Body of pancreas (tissue), 4 donors: ENCODE data around the gene LRP1. TPM values are rescaled to one million over a fixed set of nuclear protein-coding genes. Genes with fewer than 3 reads are reported as not detected.

Experiments used
- ATAC-seq: fragments of 150-250 bp; one replicate; pipeline ENCODE4 v1.9.1; 2016
- DNase-seq, 4 donors: peaks; one replicate each; pipeline ENCODE4 v3.0.0-alpha.2; 2019
- H3K27ac ChIP-seq, 4 donors: fragments of 200-600 bp; sonication (generic); 1 replicate in 3 of 4; 2 replicates in 1 of 4; pipeline versions ENCODE4 v1.5.1 to v1.6.1; 2016 to 2019; ENCODE audit warnings: mild to moderate bottlenecking in 1 of 4, mixed read lengths in 1 of 4, moderate library complexity in 1 of 4
- H3K27me3 ChIP-seq, 2 donors: fragments of 200-600 bp; sonication (generic); one replicate each; pipeline ENCODE4 v1.6.0; 2016; ENCODE audit warnings: mild to moderate bottlenecking in 1 of 2
- H3K36me3 ChIP-seq, 2 donors: fragments of 200-600 bp; sonication (generic); replicated peaks in 1 of 2; 2 replicates each; pipeline ENCODE4 v1.5.1; 2016; ENCODE audit warnings: low read depth in 2 of 2; ENCODE audit not compliant: insufficient read depth in 1 of 2
- H3K4me1 ChIP-seq: fragments of 200-600 bp; sonication (generic); one replicate; pipeline ENCODE4 v1.6.0; 2016
- H3K4me3 ChIP-seq, 2 donors: fragments of 200-600 bp; sonication (generic); 1 replicate in 1 of 2; 2 replicates in 1 of 2; pipeline ENCODE4 v1.5.1; 2016 to 2019
- H3K9me3 ChIP-seq, 3 donors: fragments of 200-600 bp; sonication (generic); 1 replicate in 2 of 3; 2 replicates in 1 of 3; pipeline ENCODE4 v1.5.1; 2016
- POLR2A ChIP-seq, 3 donors: fragments of 450-650 bp; IDR thresholded peaks; one replicate each; pipeline ENCODE4 v1.6.1; 2016; ENCODE audit warnings: antibody characterized with exemption in 3 of 3, mild to moderate bottlenecking in 2 of 3
- WGBS, 2 donors: methylation state at CpG; one replicate each; pipeline ENCODE4 v1.1.5; 2017; 5-methylcytosine and 5-hydroxymethylcytosine counted together
- intact Hi-C: fragments of 100-400 bp; cut with DNase I; formaldehyde crosslinking; loops from one replicate; pipeline ENCODE4 v1.15.1; 2023
- total RNA-seq, 2 donors: library from RNA; depleted of rRNA; stranded (reverse); fragments of >200 nt; gene quantifications; one replicate each; pipeline ENCODE4 v1.1.0, GENCODE V29; 2016
- TF ChIP-seq, protein P1 (sequence below), 7 experiments: fragments of 450-650 bp in 4 of 7; fragments of 200-600 bp in 3 of 7; sonication (generic) in 3 of 7; IDR thresholded peaks; one replicate each; pipeline ENCODE4 v1.5.1; 2016 to 2019; ENCODE audit warnings: antibody characterized with exemption in 7 of 7

Gene LRP1
- total RNA-seq, 2 donors from 2014 or later: 61.2 to 162 TPM

DNA sequence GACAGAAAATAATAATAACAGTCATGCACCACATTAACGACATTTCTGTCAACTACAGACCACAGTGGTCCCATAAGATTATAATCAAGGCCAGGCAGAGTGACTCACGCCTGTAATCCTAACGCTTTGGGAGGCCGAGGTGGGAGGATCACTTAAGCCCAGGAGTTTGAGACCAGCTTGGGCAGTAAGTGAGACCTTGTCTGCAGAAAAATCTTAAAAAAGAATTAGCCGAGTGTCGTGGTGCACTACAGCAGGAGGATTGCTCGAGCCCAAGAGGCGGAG lies 30.8 kb upstream of the LRP1 start:
- intact Hi-C loops: no loop called here
- Histone ChIP-seq H3K27ac (no peak overlapping the region), H3K4me3 (no peak overlapping the region), H3K36me3 (peaks cover 0 to 13% of the 10 kb centered on the region in 2 donors), H3K27me3 (no peaks in the 10 kb centered on the region), H3K4me1 (peaks cover 14% of the 10 kb centered on the region), H3K9me3 (no peaks in the 10 kb centered on the region)
- DNase-seq: no peak
- ATAC-seq: no peak
- TF ChIP-seq, protein P1, sequence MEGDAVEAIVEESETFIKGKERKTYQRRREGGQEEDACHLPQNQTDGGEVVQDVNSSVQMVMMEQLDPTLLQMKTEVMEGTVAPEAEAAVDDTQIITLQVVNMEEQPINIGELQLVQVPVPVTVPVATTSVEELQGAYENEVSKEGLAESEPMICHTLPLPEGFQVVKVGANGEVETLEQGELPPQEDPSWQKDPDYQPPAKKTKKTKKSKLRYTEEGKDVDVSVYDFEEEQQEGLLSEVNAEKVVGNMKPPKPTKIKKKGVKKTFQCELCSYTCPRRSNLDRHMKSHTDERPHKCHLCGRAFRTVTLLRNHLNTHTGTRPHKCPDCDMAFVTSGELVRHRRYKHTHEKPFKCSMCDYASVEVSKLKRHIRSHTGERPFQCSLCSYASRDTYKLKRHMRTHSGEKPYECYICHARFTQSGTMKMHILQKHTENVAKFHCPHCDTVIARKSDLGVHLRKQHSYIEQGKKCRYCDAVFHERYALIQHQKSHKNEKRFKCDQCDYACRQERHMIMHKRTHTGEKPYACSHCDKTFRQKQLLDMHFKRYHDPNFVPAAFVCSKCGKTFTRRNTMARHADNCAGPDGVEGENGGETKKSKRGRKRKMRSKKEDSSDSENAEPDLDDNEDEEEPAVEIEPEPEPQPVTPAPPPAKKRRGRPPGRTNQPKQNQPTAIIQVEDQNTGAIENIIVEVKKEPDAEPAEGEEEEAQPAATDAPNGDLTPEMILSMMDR (IDR thresholded peaks at IDR 0.05): no peak
- TF ChIP-seq POLR2A (IDR thresholded peaks at IDR 0.05): no peak
- whole genome bisulfite sequencing, 2 donors: 79 to 83% methylated on average over 8 of the region's 8 CpGs

DNA sequence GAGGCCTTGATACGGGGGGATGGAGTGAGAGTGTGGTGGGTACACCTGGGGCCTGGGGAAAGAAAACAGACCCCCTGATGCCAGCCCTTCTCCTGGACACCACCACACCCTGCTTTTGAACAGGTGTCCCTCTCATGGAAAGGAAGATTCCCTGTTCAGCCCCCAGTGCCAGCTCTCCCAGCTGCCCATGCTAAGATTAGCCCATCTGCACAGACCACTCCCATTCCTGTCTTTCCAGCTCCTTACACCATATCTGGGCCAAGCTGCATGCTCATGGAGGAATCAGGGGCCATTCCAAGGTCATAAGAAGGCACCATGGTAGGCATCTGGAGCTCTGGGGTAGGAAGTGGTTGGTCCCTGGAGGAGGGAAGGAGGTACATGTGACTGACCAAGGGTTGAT lies 29.7 kb upstream of the LRP1 start:
- ATAC-seq (no peak), DNase-seq (no peak)
- Histone ChIP-seq H3K36me3 (peaks cover 0 to 13% of the 10 kb centered on the region in 2 donors), H3K27ac (no peak overlapping the region), H3K27me3 (no peaks in the 10 kb centered on the region), H3K9me3 (no peaks in the 10 kb centered on the region), H3K4me3 (no peak overlapping the region), H3K4me1 (peaks cover 14% of the 10 kb centered on the region)
- intact Hi-C loops: no loop called here
- WGBS, 2 donors: 92 to 100% methylated on average over 1 of the region's 1 CpG
- no peak for TF ChIP-seq POLR2A (IDR thresholded peaks at IDR 0.05)
- TF ChIP-seq, protein P1 (IDR thresholded peaks at IDR 0.05): no peak

DNA sequence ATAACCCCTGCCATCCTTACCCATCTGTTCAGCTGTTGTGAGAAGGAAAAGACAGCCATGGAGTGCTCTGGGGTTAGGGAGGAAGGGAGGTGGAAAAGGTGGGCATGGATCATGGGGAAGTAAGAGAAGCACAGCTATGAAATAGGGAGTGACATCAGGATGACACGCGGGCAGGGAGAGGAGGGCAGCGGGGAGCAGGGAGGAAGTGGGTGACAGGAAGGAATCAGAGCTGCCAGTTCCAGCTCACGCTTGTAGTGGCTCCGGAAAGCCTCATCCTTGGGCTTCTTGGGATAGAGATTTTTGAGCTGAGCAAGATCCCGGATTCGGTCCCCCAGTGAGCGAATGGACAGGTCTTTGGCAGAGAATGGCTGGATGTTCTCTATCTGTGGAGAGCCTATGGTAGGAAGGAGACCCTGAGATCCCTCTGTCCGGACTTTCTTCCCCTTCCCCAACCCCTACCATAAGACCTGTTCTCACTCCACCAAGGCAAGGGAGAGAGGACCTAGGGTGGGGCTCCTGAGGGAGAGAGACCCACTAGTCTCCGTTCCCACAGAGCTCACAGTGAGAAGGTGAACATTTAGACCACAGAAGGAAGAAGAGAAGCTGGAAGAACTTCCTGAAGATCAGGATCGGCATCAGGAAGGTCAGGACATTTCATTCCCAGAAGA lies 29.1 kb upstream of the LRP1 start:
- TF ChIP-seq, protein P1 (IDR thresholded peaks at IDR 0.05): no peak
- no peak for TF ChIP-seq POLR2A (IDR thresholded peaks at IDR 0.05)
- DNase-seq (no peak), ATAC-seq (no peak)
- intact Hi-C loops: no loop called here
- H3K36me3 ChIP-seq: peaks cover 0 to 13% of the 10 kb centered on the region in 2 donors
- peaks cover 13% of the 10 kb centered on the region for H3K4me1 ChIP-seq
- WGBS, 2 donors: 77 to 96% methylated on average over 10 to 11 of the region's 11 CpGs
- no peaks in the 10 kb centered on the region for H3K9me3 ChIP-seq
- H3K27ac ChIP-seq: no peak overlapping the region
- no peak overlapping the region for H3K4me3 ChIP-seq
- H3K27me3 ChIP-seq: no peaks in the 10 kb centered on the region

DNA sequence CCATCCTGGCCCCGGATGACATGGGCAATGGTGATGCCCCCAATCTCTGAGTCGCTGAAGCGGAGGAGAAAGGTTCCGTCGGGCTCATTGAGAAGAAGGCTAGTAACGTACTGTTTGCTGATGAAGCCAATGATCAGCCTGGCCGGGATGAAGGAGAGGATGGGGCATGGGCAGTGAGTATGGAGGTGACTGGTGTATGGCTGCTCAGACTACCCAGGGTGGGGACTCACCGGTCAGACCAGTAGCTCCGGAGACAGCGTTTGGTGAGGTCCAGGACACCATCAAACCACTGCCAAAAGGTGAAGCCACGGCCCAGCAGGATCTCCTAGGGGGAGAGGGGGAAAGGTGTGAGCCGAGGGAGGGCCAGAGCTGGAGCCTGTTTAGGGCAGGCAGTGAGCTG lies 28.5 kb upstream of the LRP1 start:
- H3K27me3 ChIP-seq: no peaks in the 10 kb centered on the region
- no peak for TF ChIP-seq POLR2A (IDR thresholded peaks at IDR 0.05)
- TF ChIP-seq, protein P1 (IDR thresholded peaks at IDR 0.05): no peak
- peaks cover 0 to 16% of the 10 kb centered on the region in 2 donors for H3K36me3 ChIP-seq
- DNase-seq (no peak), ATAC-seq (no peak)
- no peak overlapping the region for H3K4me3 ChIP-seq
- H3K27ac ChIP-seq: no peak overlapping the region
- intact Hi-C loops: no loop called here
- H3K9me3 ChIP-seq: no peaks in the 10 kb centered on the region
- 85 to 87% methylated on average over 12 of the region's 12 CpGs for WGBS, 2 donors
- peaks cover 8% of the 10 kb centered on the region for H3K4me1 ChIP-seq
